ENCODE results near the gene DEPDC7. TPM values are rescaled to one million over a fixed set of nuclear protein-coding genes. Genes with fewer than 3 reads are reported as not detected.

Gene DEPDC7
- total RNA-seq, 2 donors from 2014 or later = 1.1 TPM; not detected in 1

- DNase-seq (ENCODE audit: low spot score) = no peak
- no peak for TF ChIP-seq CTCF (IDR thresholded peaks at IDR 0.05)
- ATAC-seq (ENCODE audit: insufficient number of reproducible peaks, low FRiP score, low read depth) = no peak
- H3K27me3 ChIP-seq (replicated peaks; ENCODE audit: insufficient read depth) = no peaks in the 10 kb centered on the region
- no peak overlapping the region for H3K27ac ChIP-seq
- peaks cover 4% of the 10 kb centered on the region for H3K9me3 ChIP-seq
- no peaks in the 10 kb centered on the region for H3K36me3 ChIP-seq
- H3K4me3 ChIP-seq = no peak overlapping the region
- no peaks in the 10 kb centered on the region for H3K4me1 ChIP-seq (ENCODE audit: control insufficient read depth in 1 of 2, low read depth in 2 of 2)
Observed at GRCh38 chr11:32991898-32992297, 23.8 kb upstream of the DEPDC7 start.

GRCh38 chr11:33000181-33000580 lies 15.5 kb upstream of the DEPDC7 start:
- Histone ChIP-seq H3K36me3 (no peaks in the 10 kb centered on the region), H3K27ac (no peak overlapping the region), H3K9me3 (no peaks in the 10 kb centered on the region), H3K27me3 (replicated peaks; ENCODE audit: insufficient read depth) (no peaks in the 10 kb centered on the region), H3K4me3 (no peak overlapping the region), H3K4me1 (ENCODE audit: control insufficient read depth in 1 of 2, low read depth in 2 of 2) (peaks cover 5 to 8% of the 10 kb centered on the region in 2 donors)
- no peak for TF ChIP-seq CTCF (IDR thresholded peaks at IDR 0.05)
- DNase-seq (ENCODE audit: low spot score) (no peak), ATAC-seq (ENCODE audit: insufficient number of reproducible peaks, low FRiP score, low read depth) (no peak)

- no peak overlapping the region for H3K4me3 ChIP-seq
- no peak overlapping the region for H3K27ac ChIP-seq
- no peak for ATAC-seq (ENCODE audit: insufficient number of reproducible peaks, low FRiP score, low read depth)
- H3K27me3 ChIP-seq (replicated peaks; ENCODE audit: insufficient read depth) = no peaks in the 10 kb centered on the region
- H3K36me3 ChIP-seq = no peaks in the 10 kb centered on the region
- peaks cover 5 to 8% of the 10 kb centered on the region in 2 donors for H3K4me1 ChIP-seq (ENCODE audit: control insufficient read depth in 1 of 2, low read depth in 2 of 2)
- no peak for DNase-seq (ENCODE audit: low spot score)
- TF ChIP-seq CTCF (IDR thresholded peaks at IDR 0.05) = no peak
- no peaks in the 10 kb centered on the region for H3K9me3 ChIP-seq
Observed at GRCh38 chr11:33001281-33001680, 14.4 kb upstream of the DEPDC7 start.

GRCh38 chr11:33001751-33002542 lies 13.7 kb upstream of the DEPDC7 start:
- no peak overlapping the region for H3K4me3 ChIP-seq
- peaks cover 5 to 8% of the 10 kb centered on the region in 2 donors for H3K4me1 ChIP-seq (ENCODE audit: control insufficient read depth in 1 of 2, low read depth in 2 of 2)
- no peak for TF ChIP-seq CTCF (IDR thresholded peaks at IDR 0.05)
- ATAC-seq (ENCODE audit: insufficient number of reproducible peaks, low FRiP score, low read depth) (no peak), DNase-seq (ENCODE audit: low spot score) (no peak)
- no peaks in the 10 kb centered on the region for H3K9me3 ChIP-seq
- H3K36me3 ChIP-seq = no peaks in the 10 kb centered on the region
- H3K27me3 ChIP-seq (replicated peaks; ENCODE audit: insufficient read depth) = no peaks in the 10 kb centered on the region
- H3K27ac ChIP-seq = no peak overlapping the region

- no peaks in the 10 kb centered on the region for H3K9me3 ChIP-seq
- DNase-seq (ENCODE audit: low spot score) = no peak
- H3K36me3 ChIP-seq = no peaks in the 10 kb centered on the region
- no peak for TF ChIP-seq CTCF (IDR thresholded peaks at IDR 0.05)
- no peak overlapping the region for H3K27ac ChIP-seq
- H3K4me3 ChIP-seq = no peak overlapping the region
- ATAC-seq (ENCODE audit: insufficient number of reproducible peaks, low FRiP score, low read depth) = no peak
- H3K4me1 ChIP-seq (ENCODE audit: control insufficient read depth in 1 of 2, low read depth in 2 of 2) = peaks cover 4 to 6% of the 10 kb centered on the region in 2 donors
- no peaks in the 10 kb centered on the region for H3K27me3 ChIP-seq (replicated peaks; ENCODE audit: insufficient read depth)
Observed at GRCh38 chr11:33005175-33005574, 10.5 kb upstream of the DEPDC7 start.
